K562 (cell line): ENCODE measurements around the gene KMT5B. TPM values are rescaled to one million over a fixed set of nuclear protein-coding genes. Genes with fewer than 3 reads are reported as not detected.

Experiments used
- ATAC-seq: fragments of 200-7000 bp; cut with Tn5 transposase; 3 replicates; pipeline ENCODE4 v1.9.1; 2020; ENCODE audit warnings: moderate library complexity
- BruUV-seq: library from RNA; stranded (reverse); fragments of 400-500 nt; replicated peaks from 2 replicates; lab custom pipeline; 2021; lab: Mats Ljungman, UMichigan
- CTCF ChIA-PET: fragments of 300-600 bp; formaldehyde crosslinking; extraction: SDS; loops from one replicate; lab custom pipeline; 2021; ENCODE audit warnings: low intra/inter-chr PET ratio; lab: Yijun Ruan, JAX
- POLR2A ChIA-PET: fragments of 300-600, 350-650 bp; sonication (Branson Sonifier 250); formaldehyde crosslinking; extraction: SDS; loops from one replicate; lab custom pipeline; 2021; ENCODE audit warnings: antibody characterized with exemption, inconsistent platforms; lab: Yijun Ruan, JAX
- DNase-seq, 4 experiments: peaks; one replicate each; pipeline versions ENCODE4 v3.0.0 to v3.0.0-alpha.2; 2011 to 2018; ENCODE audit warnings: low spot score in 3 of 4, mixed read lengths in 3 of 4; ENCODE audit errors: extremely low read depth in 1 of 4
- FAIRE-seq: peaks from 2 replicates; lab custom pipeline; 2011; peaks lifted over from hg19 to GRCh38; lab: Jason Lieb, UNC
- H2AFZ ChIP-seq: 2 replicates; pipeline ENCODE4 v1.6.0; 2011; ENCODE audit warnings: low read depth, low read length, control low read depth, inconsistent platforms
- H3K27ac ChIP-seq: fragments of 200-600 bp; 3 replicates; pipeline ENCODE4 v1.8.0; 2011; ENCODE audit warnings: low read depth, mild to moderate bottlenecking, control low read depth, inconsistent platforms, low read length, moderate library complexity, mixed read lengths; ENCODE audit errors: extremely low read depth
- H3K27me3 ChIP-seq, 2 experiments: fragments of 300-600 bp in 1 of 2; 2 replicates in 1 of 2; 3 replicates in 1 of 2; pipeline versions ENCODE4 v1.6.0 to v1.8.0; 2011; ENCODE audit warnings: inconsistent platforms in 2 of 2, low read length in 2 of 2, mild to moderate bottlenecking in 1 of 2, mixed read lengths in 1 of 2, moderate library complexity in 1 of 2; ENCODE audit not compliant: control insufficient read depth in 2 of 2, insufficient read depth in 2 of 2
- H3K36me3 ChIP-seq: fragments of 300-600 bp; 3 replicates; pipeline ENCODE4 v1.8.0; 2011; ENCODE audit warnings: mild to moderate bottlenecking, low read length, inconsistent platforms; ENCODE audit not compliant: control insufficient read depth, insufficient read depth
- H3K4me1 ChIP-seq, 2 experiments: fragments of 200-600 bp in 1 of 2; replicated peaks in 1 of 2; 2 replicates in 1 of 2; 3 replicates in 1 of 2; pipeline versions ENCODE4 v1.5.1 to v1.8.0; 2011; ENCODE audit warnings: inconsistent platforms in 2 of 2, low read length in 2 of 2, mild to moderate bottlenecking in 1 of 2, mixed read lengths in 1 of 2, moderate library complexity in 1 of 2; ENCODE audit not compliant: control insufficient read depth in 2 of 2, insufficient read depth in 2 of 2
- H3K4me2 ChIP-seq: 2 replicates; pipeline ENCODE4 v1.6.1; 2011; ENCODE audit warnings: low read length, control low read depth, inconsistent platforms, mixed read lengths; ENCODE audit not compliant: insufficient read depth
- H3K4me3 ChIP-seq: fragments of 200-600 bp; sonication (generic), shearing (Covaris generic); 2 replicates; pipeline ENCODE4 v1.5.1; 2016; ENCODE audit warnings: control low read depth, inconsistent platforms
- H3K79me2 ChIP-seq: fragments of 200-600 bp; 3 replicates; pipeline ENCODE4 v1.8.0; 2011; ENCODE audit warnings: low read length, inconsistent platforms; ENCODE audit not compliant: control insufficient read depth, insufficient read depth
- H3K9ac ChIP-seq, 2 experiments: 2 replicates each; pipeline versions ENCODE4 v1.6.0 to v1.6.1; 2011; ENCODE audit warnings: low read depth in 2 of 2, low read length in 2 of 2, control low read depth in 1 of 2, inconsistent platforms in 1 of 2, mild to moderate bottlenecking in 1 of 2, mixed read lengths in 1 of 2; ENCODE audit not compliant: insufficient read depth in 1 of 2
- H3K9me1 ChIP-seq: one replicate; pipeline ENCODE4 v1.6.0; 2011; ENCODE audit warnings: inconsistent platforms, mild to moderate bottlenecking, low read length, moderate library complexity; ENCODE audit not compliant: control insufficient read depth, insufficient read depth
- H3K9me3 ChIP-seq: replicated peaks from 2 replicates; pipeline ENCODE4 v1.5.1; 2011; ENCODE audit warnings: low read depth, low read length, inconsistent platforms; ENCODE audit not compliant: control insufficient read depth, insufficient read depth
- H4K20me1 ChIP-seq: replicated peaks from 2 replicates; pipeline ENCODE4 v1.6.1; 2011; ENCODE audit warnings: low read length, inconsistent platforms, mixed read lengths; ENCODE audit not compliant: control insufficient read depth, insufficient read depth
- C11orf30 ChIP-seq: fragments of 450-650 bp; IDR thresholded peaks from 2 replicates; pipeline ENCODE4 v1.6.1; 2016; ENCODE audit warnings: low read depth, mild to moderate bottlenecking
- CAMTA2 ChIP-seq: fragments of 250-450 bp; sonication (Bioruptor Pico); conservative IDR thresholded peaks from 2 replicates; pipeline ENCODE4 v1.5.1; 2022
- CXXC5 ChIP-seq: fragments of 250-450 bp; sonication (Bioruptor Pico); IDR thresholded peaks from 2 replicates; pipeline ENCODE4 v1.8.0; 2022; ENCODE audit warnings: inconsistent platforms, mild to moderate bottlenecking, moderate library complexity
- HNRNPUL1 ChIP-seq: fragments of 200-400 bp; formaldehyde crosslinking; IDR thresholded peaks from 2 replicates; pipeline ENCODE4 v1.6.1; 2017; ENCODE audit warnings: low read length
- KDM5B ChIP-seq: fragments of 200-600 bp; sonication (generic); IDR thresholded peaks from 2 replicates; pipeline ENCODE4 v1.6.1; 2012; ENCODE audit warnings: low read depth, mild to moderate bottlenecking, moderate library complexity, low read length, control low read depth, inconsistent platforms; ENCODE audit not compliant: insufficient replicate concordance
- MAFF ChIP-seq: IDR thresholded peaks from 2 replicates; pipeline ENCODE4 v1.6.1; 2012; ENCODE audit warnings: low read length, improper control_type of control experiment
- MCM7 ChIP-seq, 2 experiments: fragments of 450-650 bp; IDR thresholded peaks; 2 replicates each; pipeline ENCODE4 v1.6.1; 2016 to 2018
- PRMT5 ChIP-seq: sonication (generic); formaldehyde crosslinking; IDR thresholded peaks from 2 replicates; pipeline ENCODE4 v1.5.0; 2020; ENCODE audit warnings: missing genetic modification reagents
- SFPQ ChIP-seq: fragments of 200-400 bp; formaldehyde crosslinking; IDR thresholded peaks from 2 replicates; pipeline ENCODE4 v1.6.1; 2017; ENCODE audit warnings: mild to moderate bottlenecking, low read depth, low read length, moderate library complexity
- THRA ChIP-seq: fragments of 450-650 bp; IDR thresholded peaks from 2 replicates; pipeline ENCODE4 v1.6.1; 2017; ENCODE audit warnings: mild to moderate bottlenecking, moderate library complexity
- WHSC1 ChIP-seq: IDR thresholded peaks from one replicate; pipeline ENCODE4 v1.6.1; 2012; ENCODE audit warnings: low read length, control low read depth, inconsistent platforms
- ZEB2 ChIP-seq: fragments of 450-650 bp; IDR thresholded peaks from 2 replicates; pipeline ENCODE4 v1.6.1; 2016
- ZNF277 ChIP-seq: fragments of 250-450 bp; sonication (Bioruptor Pico); IDR thresholded peaks from 2 replicates; pipeline ENCODE4 v1.8.0; 2022; ENCODE audit warnings: inconsistent platforms, mild to moderate bottlenecking, moderate library complexity, borderline replicate concordance
- WGBS: fragments of 100-300 bp; shearing (Covaris generic); methylation state at CpG from one replicate; pipeline ENCODE4 v1.1.6; 2016; ENCODE audit warnings: low coverage, mixed read lengths; ENCODE audit not compliant: insufficient coverage; ENCODE audit errors: missing lambda C conversion rate; 5-methylcytosine and 5-hydroxymethylcytosine counted together
- in situ Hi-C: fragments of 300-500 bp; cut with MboI; formaldehyde crosslinking; loops from 4 replicates; pipeline ENCODE4 v1.15.0; 2018; ENCODE audit warnings: inconsistent platforms, mixed read lengths
- intact Hi-C: fragments of 100-400 bp; cut with micrococcal nuclease; formaldehyde crosslinking; loops from 2 replicates; pipeline ENCODE4 v1.14.2; 2022
- polyA plus RNA-seq, 8 experiments: library from polyadenylated mRNA; depleted of rRNA in 4 of 8; stranded (reverse) in 5 of 8; unstranded in 3 of 8; fragments of >200 nt; fragmentation: Nextera tagmentation in 2 of 8; fragmentation: Illumina TruSeq in 1 of 8; extraction: Ambion mirVana in 2 of 8; extraction: Trizol in 1 of 8; gene quantifications; 2 replicates each; pipeline versions ENCODE4 v1.2.1 to v1.2.3, GENCODE V29; 2011 to 2014; ENCODE audit warnings: inconsistent platforms in 1 of 8, missing spikeins in 1 of 8
- total RNA-seq, 7 experiments: library from RNA; depleted of rRNA in 6 of 7; stranded (reverse); fragments of >200 nt in 6 of 7; fragmentation: Illumina TruSeq in 2 of 7; extraction: Trizol in 2 of 7; gene quantifications; 2 replicates each; pipeline versions ENCODE4 v1.2.1 to v1.2.3, GENCODE V29; 2011 to 2021; ENCODE audit warnings: low replicate concordance in 1 of 7

The KMT5B gene
- total and polyA plus RNA-seq, 9 of the 15 experiments (the other 6 are each of a cell fraction or from before 2014, with no cell fraction given) = 7.3 to 27.3 (median 20.9) TPM

GRCh38 chr11:68166969-68167368 lies 46.1 kb downstream of the KMT5B start:
- Histone ChIP-seq H2AFZ (no peak overlapping the region), H3K36me3 (peaks cover 54% of the 10 kb centered on the region), H3K9me3 (no peaks in the 10 kb centered on the region), H3K79me2 (no peaks in the 10 kb centered on the region), H3K4me1 (no peaks in the 10 kb centered on the region), H3K27me3 (no peaks in the 10 kb centered on the region), H4K20me1 (no peaks in the 10 kb centered on the region), H3K9me1 (no peaks in the 10 kb centered on the region), H3K4me3 (no peak overlapping the region), H3K27ac (no peak overlapping the region), H3K4me2 (no peak overlapping the region)
- ATAC-seq = no peak
- no peak for DNase-seq
- ChIA-PET CTCF (no interaction called here), POLR2A (interaction anchor here (1.1 to 1.6 kb wide), 3 partner anchors 9 to 41 kb away, joined by 3 to 4 read pairs (median 4); no protein-coding TSS in a partner anchor)
- intact Hi-C loops = no loop called here
- no TSS peak for BruUV-seq
- in situ Hi-C loops = no loop called here
- TF ChIP-seq ZEB2 = no peak
- TF ChIP-seq, all 486 proteins: peak for 0
- no peak overlapping the region for H3K9ac ChIP-seq
- 54% methylated on average over 4 of the region's 4 CpGs for WGBS
- FAIRE-seq = no peak

- H3K79me2 ChIP-seq = no peaks in the 10 kb centered on the region
- no peaks in the 10 kb centered on the region for H3K4me1 ChIP-seq
- H3K36me3 ChIP-seq = peaks cover 42% of the 10 kb centered on the region
- H3K9me1 ChIP-seq = no peaks in the 10 kb centered on the region
- WGBS = 80% methylated on average over 4 of the region's 4 CpGs
- H2AFZ ChIP-seq = no peak overlapping the region
- H3K4me2 ChIP-seq = no peak overlapping the region
- intact Hi-C loops (no loop called here), in situ Hi-C loops (no loop called here)
- BruUV-seq = no TSS peak
- H3K27ac ChIP-seq = no peak overlapping the region
- no peaks in the 10 kb centered on the region for H4K20me1 ChIP-seq
- H3K9me3 ChIP-seq = no peaks in the 10 kb centered on the region
- CTCF ChIA-PET = no interaction called here
- DNase-seq (no peak), ATAC-seq (no peak), FAIRE-seq (no peak)
- H3K4me3 ChIP-seq = no peak overlapping the region
- no peaks in the 10 kb centered on the region for H3K27me3 ChIP-seq
- no peak overlapping the region for H3K9ac ChIP-seq
- POLR2A ChIA-PET = no interaction called here
- TF ChIP-seq SFPQ (no peak), CXXC5 (no peak), C11orf30 (no peak), ZNF277 (CRISPR knock-in tag) (no peak), CAMTA2 (no peak), WHSC1 (no peak), HNRNPUL1 (no peak), MAFF (no peak), MCM7 (IDR thresholded peaks at IDR 0.05) (no peak), THRA (no peak), KDM5B (no peak), PRMT5 (CRISPR knock-in tag) (no peak)
Measured at GRCh38 chr11:68165601-68166000, 47.5 kb downstream of the KMT5B start.
